HepG2 (cell line): ENCODE data around the gene POC1A. TPM values are rescaled to one million over a fixed set of nuclear protein-coding genes. Genes with fewer than 3 reads are reported as not detected.

Source experiments
- AHR ChIP-seq: IDR thresholded peaks from 2 replicates; pipeline ENCODE4 v1.6.1; 2018; ENCODE audit warnings: missing genetic modification reagents, missing compliant biosample characterization
- ARNT ChIP-seq: fragments of 450-650 bp; IDR thresholded peaks from 2 replicates; pipeline ENCODE4 v1.6.1; 2017
- ARNT2 ChIP-seq: sonication (generic); formaldehyde crosslinking; IDR thresholded peaks from 2 replicates; pipeline ENCODE4 v1.8.0; 2022; ENCODE audit warnings: mild to moderate bottlenecking, low read depth, missing genetic modification reagents, moderate library complexity
- FOXM1 ChIP-seq: sonication (generic); formaldehyde crosslinking; IDR thresholded peaks from 2 replicates; pipeline ENCODE4 v1.5.0; 2020; ENCODE audit warnings: missing genetic modification reagents
- HOXA3 ChIP-seq: sonication (generic); formaldehyde crosslinking; IDR thresholded peaks from 2 replicates; pipeline ENCODE4 v1.5.0; 2020; ENCODE audit warnings: missing genetic modification reagents
- ISL2 ChIP-seq: sonication (generic); formaldehyde crosslinking; IDR thresholded peaks from 2 replicates; pipeline ENCODE4 v1.5.0; 2020; ENCODE audit warnings: missing genetic modification reagents
- PAX8 ChIP-seq: sonication (generic); formaldehyde crosslinking; IDR thresholded peaks from 2 replicates; pipeline ENCODE4 v1.8.0; 2022; ENCODE audit warnings: mild to moderate bottlenecking, missing genetic modification reagents, borderline replicate concordance
- PHB2 ChIP-seq: fragments of 450-650 bp; IDR thresholded peaks from 2 replicates; pipeline ENCODE4 v1.6.1; 2018; ENCODE audit not compliant: partially characterized antibody
- RFX3 ChIP-seq: IDR thresholded peaks from 2 replicates; pipeline ENCODE4 v1.6.1; 2016; ENCODE audit warnings: missing biosample characterization, missing genetic modification reagents
- TGIF2 ChIP-seq: IDR thresholded peaks from 2 replicates; pipeline ENCODE4 v1.6.1; 2016; ENCODE audit warnings: control low read depth, missing compliant biosample characterization
- XRCC5 ChIP-seq: fragments of 200-400 bp; formaldehyde crosslinking; optimal IDR thresholded peaks from 2 replicates; pipeline ENCODE3; 2017; ENCODE audit warnings: mild to moderate bottlenecking, low read length
- ZBTB43 ChIP-seq: sonication (generic); formaldehyde crosslinking; conservative IDR thresholded peaks from 2 replicates; pipeline ENCODE4 v1.4.0; 2020; ENCODE audit warnings: missing genetic modification reagents
- ZFP90 ChIP-seq: sonication (generic); formaldehyde crosslinking; IDR thresholded peaks from 2 replicates; pipeline ENCODE4 v1.8.0; 2022; ENCODE audit warnings: missing genetic modification reagents, mild to moderate bottlenecking, inconsistent platforms, borderline replicate concordance
- ZNF232 ChIP-seq: sonication (generic); formaldehyde crosslinking; IDR thresholded peaks from 2 replicates; pipeline ENCODE4 v1.4.0; 2020; ENCODE audit warnings: missing genetic modification reagents, borderline replicate concordance
- ZNF598 ChIP-seq: sonication (generic); formaldehyde crosslinking; IDR thresholded peaks from 2 replicates; pipeline ENCODE4 v1.5.1; 2020; ENCODE audit warnings: mild to moderate bottlenecking, missing genetic modification reagents, borderline replicate concordance
- ZNF703 ChIP-seq: sonication (generic); formaldehyde crosslinking; IDR thresholded peaks from 2 replicates; pipeline ENCODE4 v1.5.1; 2020; ENCODE audit warnings: missing genetic modification reagents, mild to moderate bottlenecking, moderate library complexity, borderline replicate concordance
- ZNF720 ChIP-seq: sonication (generic); formaldehyde crosslinking; IDR thresholded peaks from 2 replicates; pipeline ENCODE4 v1.4.0; 2020; ENCODE audit warnings: missing genetic modification reagents
- ZNF737 ChIP-seq: sonication (generic); formaldehyde crosslinking; IDR thresholded peaks from 2 replicates; pipeline ENCODE4 v1.5.0; 2020; ENCODE audit warnings: missing genetic modification reagents, mild to moderate bottlenecking, borderline replicate concordance
- ZNF839 ChIP-seq: sonication (generic); formaldehyde crosslinking; IDR thresholded peaks from 2 replicates; pipeline ENCODE4 v1.4.0; 2020; ENCODE audit warnings: missing genetic modification reagents, mild to moderate bottlenecking, borderline replicate concordance
- ZSCAN20 ChIP-seq: sonication (generic); formaldehyde crosslinking; IDR thresholded peaks from 2 replicates; pipeline ENCODE4 v1.4.0; 2020; ENCODE audit warnings: missing genetic modification reagents, mild to moderate bottlenecking, borderline replicate concordance
- polyA plus RNA-seq, 8 experiments: library from polyadenylated mRNA; depleted of rRNA in 3 of 8; stranded (reverse) in 7 of 8; unstranded in 1 of 8; fragments of >200 nt; fragmentation: Illumina TruSeq in 4 of 8; extraction: Trizol in 4 of 8; gene quantifications; 2 replicates each; pipeline versions ENCODE4 v1.2.1 to v1.2.3, GENCODE V29; 2011 to 2016; ENCODE audit warnings: low read depth in 4 of 8, missing spikeins in 1 of 8, mixed read lengths in 1 of 8; ENCODE audit not compliant: insufficient read depth in 1 of 8
- total RNA-seq, 5 experiments: library from RNA; depleted of rRNA; stranded (reverse); fragments of >200 nt; fragmentation: Illumina TruSeq; extraction: Trizol; gene quantifications; 2 replicates each; pipeline ENCODE4 v1.2.3, GENCODE V29; 2016; ENCODE audit warnings: low read depth in 1 of 5
- TF ChIP-seq, protein P1 (sequence below): sonication (generic); formaldehyde crosslinking; IDR thresholded peaks from 2 replicates; pipeline ENCODE4 v1.5.1; 2020; ENCODE audit warnings: mild to moderate bottlenecking, missing genetic modification reagents, moderate library complexity
- TF ChIP-seq, protein P2 (sequence below): sonication (generic); formaldehyde crosslinking; IDR thresholded peaks from 2 replicates; pipeline ENCODE4; 2020; ENCODE audit warnings: missing genetic modification reagents, mild to moderate bottlenecking, borderline replicate concordance

Gene POC1A
- total and polyA plus RNA-seq, 2 of the 13 experiments (the other 11 are each of a cell fraction or from before 2014, with no cell fraction given): 14.6 to 20.0 TPM

GRCh38 chr3:52055537-52056351, 98.5 kb downstream of the POC1A start (continued):
- peak; percentile 75 for TF ChIP-seq ZBTB43 (CRISPR knock-in tag)
- no peak for TF ChIP-seq PHB2
- peak; percentile 84; the same call in 1 of the 2 replicates for TF ChIP-seq ZNF232 (CRISPR knock-in tag)
- TF ChIP-seq ZNF839 (CRISPR knock-in tag): no peak
- TF ChIP-seq AHR (CRISPR knock-in tag): peak; percentile 83; the same call in 1 of the 2 replicates
- peak; percentile 35; the same call in 1 of the 2 replicates for TF ChIP-seq ISL2
- no peak for TF ChIP-seq RFX3 (CRISPR knock-in tag)
- TF ChIP-seq, protein P1, sequence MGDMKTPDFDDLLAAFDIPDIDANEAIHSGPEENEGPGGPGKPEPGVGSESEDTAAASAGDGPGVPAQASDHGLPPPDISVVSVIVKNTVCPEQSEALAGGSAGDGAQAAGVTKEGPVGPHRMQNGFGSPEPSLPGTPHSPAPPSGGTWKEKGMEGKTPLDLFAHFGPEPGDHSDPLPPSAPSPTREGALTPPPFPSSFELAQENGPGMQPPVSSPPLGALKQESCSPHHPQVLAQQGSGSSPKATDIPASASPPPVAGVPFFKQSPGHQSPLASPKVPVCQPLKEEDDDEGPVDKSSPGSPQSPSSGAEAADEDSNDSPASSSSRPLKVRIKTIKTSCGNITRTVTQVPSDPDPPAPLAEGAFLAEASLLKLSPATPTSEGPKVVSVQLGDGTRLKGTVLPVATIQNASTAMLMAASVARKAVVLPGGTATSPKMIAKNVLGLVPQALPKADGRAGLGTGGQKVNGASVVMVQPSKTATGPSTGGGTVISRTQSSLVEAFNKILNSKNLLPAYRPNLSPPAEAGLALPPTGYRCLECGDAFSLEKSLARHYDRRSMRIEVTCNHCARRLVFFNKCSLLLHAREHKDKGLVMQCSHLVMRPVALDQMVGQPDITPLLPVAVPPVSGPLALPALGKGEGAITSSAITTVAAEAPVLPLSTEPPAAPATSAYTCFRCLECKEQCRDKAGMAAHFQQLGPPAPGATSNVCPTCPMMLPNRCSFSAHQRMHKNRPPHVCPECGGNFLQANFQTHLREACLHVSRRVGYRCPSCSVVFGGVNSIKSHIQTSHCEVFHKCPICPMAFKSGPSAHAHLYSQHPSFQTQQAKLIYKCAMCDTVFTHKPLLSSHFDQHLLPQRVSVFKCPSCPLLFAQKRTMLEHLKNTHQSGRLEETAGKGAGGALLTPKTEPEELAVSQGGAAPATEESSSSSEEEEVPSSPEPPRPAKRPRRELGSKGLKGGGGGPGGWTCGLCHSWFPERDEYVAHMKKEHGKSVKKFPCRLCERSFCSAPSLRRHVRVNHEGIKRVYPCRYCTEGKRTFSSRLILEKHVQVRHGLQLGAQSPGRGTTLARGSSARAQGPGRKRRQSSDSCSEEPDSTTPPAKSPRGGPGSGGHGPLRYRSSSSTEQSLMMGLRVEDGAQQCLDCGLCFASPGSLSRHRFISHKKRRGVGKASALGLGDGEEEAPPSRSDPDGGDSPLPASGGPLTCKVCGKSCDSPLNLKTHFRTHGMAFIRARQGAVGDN (CRISPR knock-in tag): peak; percentile 97
- TF ChIP-seq XRCC5: no peak
- peak; percentile 59; the same call in 1 of the 2 replicates for TF ChIP-seq ZNF737
- TF ChIP-seq, protein P2, sequence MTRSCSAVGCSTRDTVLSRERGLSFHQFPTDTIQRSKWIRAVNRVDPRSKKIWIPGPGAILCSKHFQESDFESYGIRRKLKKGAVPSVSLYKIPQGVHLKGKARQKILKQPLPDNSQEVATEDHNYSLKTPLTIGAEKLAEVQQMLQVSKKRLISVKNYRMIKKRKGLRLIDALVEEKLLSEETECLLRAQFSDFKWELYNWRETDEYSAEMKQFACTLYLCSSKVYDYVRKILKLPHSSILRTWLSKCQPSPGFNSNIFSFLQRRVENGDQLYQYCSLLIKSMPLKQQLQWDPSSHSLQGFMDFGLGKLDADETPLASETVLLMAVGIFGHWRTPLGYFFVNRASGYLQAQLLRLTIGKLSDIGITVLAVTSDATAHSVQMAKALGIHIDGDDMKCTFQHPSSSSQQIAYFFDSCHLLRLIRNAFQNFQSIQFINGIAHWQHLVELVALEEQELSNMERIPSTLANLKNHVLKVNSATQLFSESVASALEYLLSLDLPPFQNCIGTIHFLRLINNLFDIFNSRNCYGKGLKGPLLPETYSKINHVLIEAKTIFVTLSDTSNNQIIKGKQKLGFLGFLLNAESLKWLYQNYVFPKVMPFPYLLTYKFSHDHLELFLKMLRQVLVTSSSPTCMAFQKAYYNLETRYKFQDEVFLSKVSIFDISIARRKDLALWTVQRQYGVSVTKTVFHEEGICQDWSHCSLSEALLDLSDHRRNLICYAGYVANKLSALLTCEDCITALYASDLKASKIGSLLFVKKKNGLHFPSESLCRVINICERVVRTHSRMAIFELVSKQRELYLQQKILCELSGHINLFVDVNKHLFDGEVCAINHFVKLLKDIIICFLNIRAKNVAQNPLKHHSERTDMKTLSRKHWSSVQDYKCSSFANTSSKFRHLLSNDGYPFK: 0 out of 2 replicates have a peak, but pooled peaks have one; percentile 44
- TF ChIP-seq TGIF2: peak; percentile 48; the same call in 1 of the 2 replicates
- TF ChIP-seq ZNF703 (CRISPR knock-in tag): no peak
- peak; percentile 67; the same call in 1 of the 2 replicates for TF ChIP-seq ZSCAN20 (CRISPR knock-in tag)
- TF ChIP-seq ZNF598 (CRISPR knock-in tag): peak; percentile 62; the same call in 1 of the 2 replicates
- no peak for TF ChIP-seq ZNF720
- peak; percentile 69; the same call in 1 of the 2 replicates for TF ChIP-seq PAX8 (CRISPR knock-in tag)
- peak; percentile 79; the same call in 1 of the 2 replicates for TF ChIP-seq ARNT2 (CRISPR knock-in tag)
- TF ChIP-seq HOXA3 (CRISPR knock-in tag): peak; percentile 73
- TF ChIP-seq FOXM1 (CRISPR knock-in tag): 0 out of 2 replicates have a peak, but pooled peaks have one; percentile 48
- no peak for TF ChIP-seq ZFP90 (CRISPR knock-in tag)
- no peak for TF ChIP-seq ARNT
